H1 (cell line): ENCODE data around the gene GNAL. TPM values are rescaled to one million over a fixed set of nuclear protein-coding genes. Genes with fewer than 3 reads are reported as not detected.

Experiments used
- CTCF ChIA-PET: fragments of 300-600 bp; sonication (Branson Sonifier 250); formaldehyde crosslinking; loops from one replicate; lab custom pipeline; 2021; ENCODE audit not compliant: partially characterized antibody; lab: Charles Lee
- POLR2A ChIA-PET: fragments of 300-600 bp; sonication (Branson Sonifier 250); formaldehyde crosslinking; loops from one replicate; lab custom pipeline; 2021; ENCODE audit warnings: inconsistent platforms; ENCODE audit not compliant: partially characterized antibody; lab: Charles Lee
- DNase-seq, 2 experiments: peaks; one replicate each; pipeline versions ENCODE4 v3.0.0 to v3.0.0-alpha.2; 2010 to 2022; ENCODE audit warnings: low spot score in 2 of 2, low read depth in 1 of 2, mixed read lengths in 1 of 2
- FAIRE-seq: peaks from 2 replicates; lab custom pipeline; 2011; peaks lifted over from hg19 to GRCh38; lab: Jason Lieb, UNC
- H2AFZ ChIP-seq: 2 replicates; pipeline ENCODE4 v1.8.1; 2012; ENCODE audit warnings: low read length, inconsistent platforms
- H2AK5ac ChIP-seq: 2 replicates; pipeline ENCODE4 v1.6.1; 2013; ENCODE audit warnings: low read depth, low read length
- H2BK120ac ChIP-seq: replicated peaks from 2 replicates; pipeline ENCODE3; 2013; ENCODE audit warnings: low read depth, low read length, inconsistent platforms
- H2BK12ac ChIP-seq: 2 replicates; pipeline ENCODE4 v1.6.1; 2013; ENCODE audit warnings: low read depth, low read length
- H2BK15ac ChIP-seq: 2 replicates; pipeline ENCODE4 v1.6.1; 2013; ENCODE audit warnings: low read length
- H2BK20ac ChIP-seq: 2 replicates; pipeline ENCODE4 v1.6.1; 2013; ENCODE audit warnings: low read length
- H2BK5ac ChIP-seq: 2 replicates; pipeline ENCODE4 v1.6.1; 2013; ENCODE audit warnings: low read depth, low read length
- H3K14ac ChIP-seq: 2 replicates; pipeline ENCODE4 v1.6.1; 2013; ENCODE audit warnings: inconsistent platforms; ENCODE audit not compliant: insufficient read length
- H3K18ac ChIP-seq: 2 replicates; pipeline ENCODE4 v1.6.1; 2013; ENCODE audit warnings: low read length; ENCODE audit errors: extremely low read depth
- H3K23ac ChIP-seq: 2 replicates; pipeline ENCODE4 v1.6.1; 2013; ENCODE audit warnings: inconsistent platforms; ENCODE audit not compliant: insufficient read length
- H3K23me2 ChIP-seq: 2 replicates; pipeline ENCODE4 v1.6.1; 2013; ENCODE audit warnings: low read depth, low read length
- H3K27ac ChIP-seq: 2 replicates; pipeline ENCODE4 v1.6.1; 2011; ENCODE audit warnings: low read depth, low read length, inconsistent platforms
- H3K27me3 ChIP-seq, 4 experiments: replicated peaks in 1 of 4; 1 replicate in 1 of 4; 2 replicates in 3 of 4; pipeline versions ENCODE4 v1.6.1 to v1.8.1; 2011 to 2013; ENCODE audit warnings: low read length in 3 of 4, mild to moderate bottlenecking in 3 of 4, inconsistent platforms in 2 of 4, mixed read lengths in 2 of 4, moderate library complexity in 1 of 4; ENCODE audit not compliant: control insufficient read depth in 3 of 4, insufficient read depth in 3 of 4; ENCODE audit errors: extremely low read depth in 1 of 4
- H3K36me3 ChIP-seq, 4 experiments: 2 replicates each; pipeline versions ENCODE4 v1.6.1 to v1.8.1; 2011 to 2013; ENCODE audit warnings: mild to moderate bottlenecking in 4 of 4, low read length in 3 of 4, moderate library complexity in 2 of 4, control low read depth in 1 of 4, inconsistent platforms in 1 of 4; ENCODE audit not compliant: insufficient read depth in 4 of 4, control insufficient read depth in 2 of 4
- H3K4ac ChIP-seq: replicated peaks from 2 replicates; pipeline ENCODE3; 2013; ENCODE audit warnings: low read length, low read depth, mixed read lengths, inconsistent platforms; ENCODE audit not compliant: insufficient read length
- H3K4me1 ChIP-seq, 4 experiments: replicated peaks in 1 of 4; 1 replicate in 1 of 4; 2 replicates in 3 of 4; pipeline versions ENCODE4 v1.6.1 to v1.8.1; 2011 to 2013; ENCODE audit warnings: low read length in 3 of 4, inconsistent platforms in 2 of 4, mixed read lengths in 1 of 4; ENCODE audit not compliant: insufficient read depth in 4 of 4, control insufficient read depth in 3 of 4
- H3K4me2 ChIP-seq, 2 experiments: 2 replicates each; pipeline versions ENCODE4 v1.6.1 to v1.8.1; 2011 to 2013; ENCODE audit warnings: low read depth in 2 of 2, low read length in 2 of 2, control low read depth in 1 of 2, inconsistent platforms in 1 of 2, mild to moderate bottlenecking in 1 of 2; ENCODE audit not compliant: insufficient read depth in 1 of 2
- H3K4me3 ChIP-seq, 4 experiments: fragments of 200-600, 300-600 bp in 1 of 4; sonication (generic), shearing (Covaris generic), sonication (Bioruptor Twin) in 1 of 4; 2 replicates each; pipeline versions ENCODE4 v1.5.1 to v1.8.1; 2011 to 2016; ENCODE audit warnings: low read length in 4 of 4, low read depth in 3 of 4, control low read depth in 2 of 4, inconsistent platforms in 2 of 4, mild to moderate bottlenecking in 2 of 4, mixed read lengths in 1 of 4, moderate library complexity in 1 of 4; ENCODE audit not compliant: insufficient read depth in 2 of 4; ENCODE audit errors: extremely low read depth in 1 of 4
- H3K56ac ChIP-seq: replicated peaks from 2 replicates; pipeline ENCODE3; 2013; ENCODE audit warnings: low read depth, mild to moderate bottlenecking, mixed read lengths, low read length, inconsistent platforms; ENCODE audit not compliant: insufficient read length
- H3K79me1 ChIP-seq: 2 replicates; pipeline ENCODE4 v1.6.1; 2013; ENCODE audit warnings: low read depth, low read length, control low read depth
- H3K79me2 ChIP-seq, 2 experiments: 2 replicates each; pipeline versions ENCODE4 v1.6.1 to v1.8.1; 2012 to 2013; ENCODE audit warnings: low read length in 2 of 2, mild to moderate bottlenecking in 2 of 2, inconsistent platforms in 1 of 2; ENCODE audit not compliant: insufficient read depth in 2 of 2, control insufficient read depth in 1 of 2
- H3K9ac ChIP-seq, 4 experiments: replicated peaks in 1 of 4; 1 replicate in 1 of 4; 2 replicates in 3 of 4; pipeline versions ENCODE4 v1.6.1 to v1.8.1; 2011 to 2013; ENCODE audit warnings: low read depth in 3 of 4, low read length in 3 of 4, control low read depth in 2 of 4, mild to moderate bottlenecking in 2 of 4, moderate library complexity in 2 of 4, inconsistent platforms in 1 of 4; ENCODE audit errors: extremely low read depth in 1 of 4
- H3K9me3 ChIP-seq, 2 experiments: 2 replicates each; pipeline versions ENCODE4 v1.6.1 to v1.8.1; 2012 to 2013; ENCODE audit warnings: mild to moderate bottlenecking in 2 of 2, moderate library complexity in 2 of 2, control low read depth in 1 of 2, inconsistent platforms in 1 of 2, low read depth in 1 of 2, low read length in 1 of 2, mixed read lengths in 1 of 2; ENCODE audit not compliant: insufficient read depth in 2 of 2
- H4K20me1 ChIP-seq, 2 experiments: replicated peaks in 1 of 2; 2 replicates each; pipeline versions ENCODE3 to v1.8.1; 2011 to 2013; ENCODE audit warnings: inconsistent platforms in 2 of 2, low read length in 2 of 2, mild to moderate bottlenecking in 1 of 2; ENCODE audit not compliant: insufficient read depth in 2 of 2, control insufficient read depth in 1 of 2
- H4K5ac ChIP-seq: 2 replicates; pipeline ENCODE4 v1.6.1; 2013; ENCODE audit warnings: low read length, low read depth, mixed read lengths, inconsistent platforms; ENCODE audit not compliant: insufficient read length
- H4K8ac ChIP-seq: 2 replicates; pipeline ENCODE4 v1.8.0; 2013; ENCODE audit warnings: mild to moderate bottlenecking, moderate library complexity, low read length, inconsistent platforms; ENCODE audit not compliant: insufficient read depth; ENCODE audit errors: extremely low read depth
- H4K91ac ChIP-seq: replicated peaks from 2 replicates; pipeline ENCODE3; 2013; ENCODE audit warnings: low read length, mixed read lengths, inconsistent platforms; ENCODE audit not compliant: insufficient read length
- ATF2 ChIP-seq: IDR thresholded peaks from 2 replicates; pipeline ENCODE4 v1.6.1; 2012; ENCODE audit warnings: low read length, inconsistent platforms
- KDM1A ChIP-seq: fragments of 200-600, 300-600 bp; sonication (generic); IDR thresholded peaks from 2 replicates; pipeline ENCODE4 v1.7.1; 2016; ENCODE audit warnings: mild to moderate bottlenecking, low read length, borderline replicate concordance
- MAFK ChIP-seq: IDR thresholded peaks from 2 replicates; pipeline ENCODE4 v1.6.1; 2012; ENCODE audit warnings: low read depth, mild to moderate bottlenecking, improper control_type of control experiment, low read length
- RXRA ChIP-seq: IDR thresholded peaks from 2 replicates; pipeline ENCODE4 v1.6.1; 2011; ENCODE audit warnings: low read depth, mild to moderate bottlenecking, low read length, moderate library complexity; ENCODE audit not compliant: insufficient read depth
- SRF ChIP-seq: IDR thresholded peaks from 2 replicates; pipeline ENCODE4 v1.6.1; 2011; ENCODE audit warnings: mild to moderate bottlenecking, low read depth, low read length, moderate library complexity
- YY1 ChIP-seq: IDR thresholded peaks from 2 replicates; pipeline ENCODE4 v1.6.1; 2011; ENCODE audit warnings: low read depth, mild to moderate bottlenecking, low read length
- WGBS, 2 experiments: shearing (Covaris generic) in 1 of 2; methylation state at CpG; one replicate each; pipeline versions ENCODE4 v1.1.6 to v1.1.7; 2013 to 2015; ENCODE audit warnings: low lambda C conversion rate in 2 of 2, mixed read lengths in 2 of 2, inconsistent platforms in 1 of 2, low coverage in 1 of 2, missing lambda C conversion rate in 1 of 2; ENCODE audit not compliant: insufficient replicate concordance in 2 of 2, insufficient coverage in 1 of 2, insufficient read length in 1 of 2; ENCODE audit errors: extremely low coverage in 1 of 2, missing lambda C conversion rate in 1 of 2; 5-methylcytosine and 5-hydroxymethylcytosine counted together
- polyA plus RNA-seq, 7 experiments: library from polyadenylated mRNA; depleted of rRNA in 3 of 7; stranded (reverse) in 5 of 7; unstranded in 2 of 7; fragments of >200 nt in 5 of 7; fragments of 200-250 nt in 2 of 7; gene quantifications; 1 replicate in 5 of 7; 2 replicates in 1 of 7; 4 replicates in 1 of 7; pipeline versions ENCODE4 v1.2.1 to v1.2.3, GENCODE V29; 2011 to 2013; ENCODE audit warnings: missing spikeins in 2 of 7, mixed read lengths in 2 of 7
- total RNA-seq: library from RNA; stranded (reverse); fragmentation: NEBNext Ultra II Directional; extraction: Animal tissue kit (Norgen Biotek cat#: 25700); gene quantifications from 2 replicates; pipeline ENCODE4 v1.2.1, GENCODE V29; 2021

GNAL gene
- total and polyA plus RNA-seq, 2 of the 8 experiments (the other 6 are each of a cell fraction or from before 2014, with no cell fraction given), result 13.2 to 18.3 TPM

GRCh38 chr18:11666831-11667230 lies 22.2 kb upstream of the GNAL start:
- no peak overlapping the region for H3K4me2 ChIP-seq
- no peaks in the 10 kb centered on the region for H3K36me3 ChIP-seq
- no peaks in the 10 kb centered on the region; a peak in 2 of 7 replicates for H3K27me3 ChIP-seq
- TF ChIP-seq YY1, result no peak
- TF ChIP-seq ATF2, result no peak
- TF ChIP-seq MAFK, result no peak
- TF ChIP-seq KDM1A, result no peak
- no peak for TF ChIP-seq RXRA
- TF ChIP-seq SRF, result no peak
- TF ChIP-seq, all 59 proteins: peak for 0
- Histone ChIP-seq H3K23me2 (no peaks in the 10 kb centered on the region), H2BK120ac (no peak overlapping the region), H2BK12ac (no peak overlapping the region), H3K4me1 (no peaks in the 10 kb centered on the region; a peak in 2 of 7 replicates), H3K56ac (no peak overlapping the region), H2BK15ac (no peak overlapping the region), H3K4ac (no peak overlapping the region), H2BK5ac (no peak overlapping the region), H3K79me1 (no peaks in the 10 kb centered on the region), H3K18ac (no peak overlapping the region), H3K14ac (no peak overlapping the region), H2AFZ (no peak overlapping the region), H3K4me3 (no peak overlapping the region; a peak in 1 of 8 replicates), H3K23ac (no peak overlapping the region), H3K79me2 (no peaks in the 10 kb centered on the region), H4K91ac (no peak overlapping the region), H3K9me3 (no peaks in the 10 kb centered on the region), H3K27ac (no peak overlapping the region), H4K20me1 (no peaks in the 10 kb centered on the region), H2BK20ac (no peak overlapping the region), H2AK5ac (no peak overlapping the region), H4K8ac (no peak overlapping the region), H4K5ac (no peak overlapping the region), H3K9ac (no peak overlapping the region)
- FAIRE-seq, result no peak
- ChIA-PET CTCF (interaction anchor here (0.7 to 4.7 kb wide), 9 partner anchors 11 to 372 kb away, joined by 3 to 41 read pairs (median 5); no protein-coding TSS in a partner anchor), POLR2A (interaction anchor here (1.0 kb wide), 1 partner anchor 21 kb away, joined by 3 read pairs; no protein-coding TSS in a partner anchor)
- 76% methylated on average over 4 of the region's 4 CpGs; no CpG with 5 or more reads in 1 of the 2 experiments for WGBS, 2 experiments
- DNase-seq, result no peak
